Lower lobe of right lung (tissue), 2 donors: ENCODE measurements around the gene TMEM236. TPM values are rescaled to one million over a fixed set of nuclear protein-coding genes. Genes with fewer than 3 reads are reported as not detected.
A peak's percentile ranks its signal among the peaks of the same experiment; 100 is the strongest.

Experiments
- ATAC-seq, 2 donors: fragments of 200-7000 bp; cut with Tn5 transposase; one replicate each; pipeline ENCODE4 v1.9.1; 2020 to 2022; ENCODE audit warnings: mild to moderate bottlenecking in 2 of 2, moderate library complexity in 2 of 2
- DNase-seq: peaks from one replicate; pipeline ENCODE4 v3.0.0-alpha.2; 2020
- H3K27ac ChIP-seq: fragments of 200-600 bp; one replicate; pipeline ENCODE4 v1.8.0; 2022
- H3K27me3 ChIP-seq: fragments of 200-600 bp; one replicate; pipeline ENCODE4 v1.8.0; 2022; ENCODE audit warnings: low read depth
- H3K36me3 ChIP-seq: fragments of 200-600 bp; one replicate; pipeline ENCODE4 v1.8.0; 2022; ENCODE audit warnings: mild to moderate bottlenecking
- H3K4me1 ChIP-seq: fragments of 200-600 bp; one replicate; pipeline ENCODE4 v1.8.0; 2022
- H3K4me3 ChIP-seq: fragments of 200-600 bp; one replicate; pipeline ENCODE4 v1.8.0; 2022; ENCODE audit warnings: mild to moderate bottlenecking
- H3K9me3 ChIP-seq: fragments of 200-600 bp; one replicate; pipeline ENCODE4 v1.8.0; 2022
- CTCF ChIP-seq: fragments of 200-600 bp; IDR thresholded peaks from one replicate; pipeline ENCODE4 v1.8.0; 2022; ENCODE audit warnings: antibody characterized with exemption, mild to moderate bottlenecking
- intact Hi-C: fragments of 100-400 bp; cut with DNase I; formaldehyde crosslinking; loops from one replicate; pipeline ENCODE4 v1.11.0; 2022
- total RNA-seq: library from RNA; stranded (reverse); fragmentation: NEBNext Ultra II Directional; extraction: Animal tissue kit (Norgen Biotek cat#: 25700); gene quantifications from one replicate; pipeline ENCODE4 v1.2.1, GENCODE V29; 2021
- donor health status: DM: no; HTN: yes; CAD: no; lungs with severe emphysema.

Gene TMEM236
- total RNA-seq, 1 donor from 2014 or later = 5.9 TPM

- TF ChIP-seq CTCF = no peak
- intact Hi-C loops = no loop called here
Observed at GRCh38 chr10:17831341-17831740, 79.3 kb downstream of the TMEM236 start.

GRCh38 chr10:17831896-17832295, 79.9 kb downstream of the TMEM236 start:
- DNase-seq = no peak
- H3K27me3 ChIP-seq = no peaks in the 10 kb centered on the region
- peaks cover 5% of the 10 kb centered on the region for H3K36me3 ChIP-seq
- no peak overlapping the region for H3K4me3 ChIP-seq
- no peaks in the 10 kb centered on the region for H3K9me3 ChIP-seq
- H3K27ac ChIP-seq = no peak overlapping the region
- no peak for TF ChIP-seq CTCF
- ATAC-seq = no peak
- peaks cover 11% of the 10 kb centered on the region for H3K4me1 ChIP-seq
- intact Hi-C loops = no loop called here

More at GRCh38 chr10:17831341-17831740, 79.3 kb downstream of the TMEM236 start:
- H3K9me3 ChIP-seq = no peaks in the 10 kb centered on the region
- no peak for DNase-seq
- no peak overlapping the region for H3K4me3 ChIP-seq
- peak; percentile 67 to 68 for ATAC-seq
- no peaks in the 10 kb centered on the region for H3K27me3 ChIP-seq
- H3K27ac ChIP-seq = no peak overlapping the region
- H3K4me1 ChIP-seq = peaks cover 5% of the 10 kb centered on the region
- peaks cover 5% of the 10 kb centered on the region for H3K36me3 ChIP-seq

GRCh38 chr10:17833656-17834055, 81.7 kb downstream of the TMEM236 start:
- ATAC-seq (no peak), DNase-seq (no peak)
- H3K4me1 ChIP-seq = peaks cover 21% of the 10 kb centered on the region
- no peaks in the 10 kb centered on the region for H3K36me3 ChIP-seq
- intact Hi-C loops = no loop called here
- H3K4me3 ChIP-seq = no peak overlapping the region
- no peak for TF ChIP-seq CTCF
- H3K27ac ChIP-seq = no peak overlapping the region
- no peaks in the 10 kb centered on the region for H3K9me3 ChIP-seq
- H3K27me3 ChIP-seq = no peaks in the 10 kb centered on the region

- TF ChIP-seq CTCF = no peak
- Histone ChIP-seq H3K36me3 (no peaks in the 10 kb centered on the region), H3K9me3 (no peaks in the 10 kb centered on the region), H3K27me3 (no peaks in the 10 kb centered on the region), H3K4me1 (peaks cover 21% of the 10 kb centered on the region), H3K27ac (no peak overlapping the region), H3K4me3 (no peak overlapping the region)
- DNase-seq (no peak), ATAC-seq (no peak)
- intact Hi-C loops = no loop called here
Observed at GRCh38 chr10:17835688-17836087, 83.7 kb downstream of the TMEM236 start.

GRCh38 chr10:17836942-17837341, 84.9 kb downstream of the TMEM236 start:
- TF ChIP-seq CTCF = no peak
- intact Hi-C loops = no loop called here
- ATAC-seq (peak; percentile 72 to 76), DNase-seq (no peak)
- H3K36me3 ChIP-seq = no peaks in the 10 kb centered on the region
- H3K4me1 ChIP-seq = peaks cover 21% of the 10 kb centered on the region
- H3K27ac ChIP-seq = no peak overlapping the region
- H3K27me3 ChIP-seq = no peaks in the 10 kb centered on the region
- no peaks in the 10 kb centered on the region for H3K9me3 ChIP-seq
- H3K4me3 ChIP-seq = peak overlapping the region; percentile 29

- no peak overlapping the region for H3K4me3 ChIP-seq
- H3K27me3 ChIP-seq = no peaks in the 10 kb centered on the region
- no peak for TF ChIP-seq CTCF
- no peaks in the 10 kb centered on the region for H3K9me3 ChIP-seq
- H3K36me3 ChIP-seq = no peaks in the 10 kb centered on the region
- H3K4me1 ChIP-seq = peaks cover 21% of the 10 kb centered on the region
- peak; percentile 11 to 56 for ATAC-seq
- no peak overlapping the region for H3K27ac ChIP-seq
- no peak for DNase-seq
- intact Hi-C loops = no loop called here
Observed at GRCh38 chr10:17838080-17838648, 86.2 kb downstream of the TMEM236 start.
